Neutrophil (primary cell): ENCODE results near the gene PID1.

Source experiments
- H3K27ac ChIP-seq: fragments of 200-600 bp; sonication (generic); 2 replicates; pipeline ENCODE4 v1.5.1; 2016; ENCODE audit warnings: mild to moderate bottlenecking, moderate library complexity
- H3K27me3 ChIP-seq: fragments of 200-600 bp; sonication (generic); 2 replicates; pipeline ENCODE4 v1.6.0; 2016; ENCODE audit warnings: mild to moderate bottlenecking
- H3K36me3 ChIP-seq: fragments of 200-600 bp; sonication (generic); 2 replicates; pipeline ENCODE4 v1.5.1; 2017
- H3K4me1 ChIP-seq, 2 experiments: fragments of 200-600 bp in 1 of 2; sonication (generic) in 1 of 2; 1 replicate in 1 of 2; 2 replicates in 1 of 2; pipeline versions ENCODE4 v1.5.1 to v1.6.1; 2013 to 2016; ENCODE audit warnings: low read depth in 1 of 2, low read length in 1 of 2, mild to moderate bottlenecking in 1 of 2, moderate library complexity in 1 of 2; ENCODE audit not compliant: control insufficient read depth in 1 of 2, insufficient read depth in 1 of 2
- H3K4me3 ChIP-seq, 2 experiments: fragments of 200-600 bp in 1 of 2; sonication (generic) in 1 of 2; 1 replicate in 1 of 2; 2 replicates in 1 of 2; pipeline ENCODE4 v1.5.1; 2013 to 2016; ENCODE audit warnings: low read depth in 1 of 2, low read length in 1 of 2, mild to moderate bottlenecking in 1 of 2, moderate library complexity in 1 of 2
- H3K9me3 ChIP-seq: fragments of 200-600 bp; sonication (generic); 2 replicates; pipeline ENCODE4 v1.5.1; 2016
- CTCF ChIP-seq: fragments of 200-600 bp; sonication (generic); IDR thresholded peaks from 2 replicates; pipeline ENCODE4 v1.5.1; 2016; ENCODE audit warnings: antibody characterized with exemption

The PID1 gene

GRCh38 chr2:229107601-229108000 lies 163.5 kb downstream of the PID1 start:
- Histone ChIP-seq H3K4me1 (no peaks in the 10 kb centered on the region), H3K27ac (no peak overlapping the region), H3K36me3 (no peaks in the 10 kb centered on the region), H3K9me3 (no peaks in the 10 kb centered on the region), H3K4me3 (no peak overlapping the region), H3K27me3 (no peaks in the 10 kb centered on the region)
- TF ChIP-seq CTCF = no peak

- Histone ChIP-seq H3K36me3 (no peaks in the 10 kb centered on the region), H3K27ac (no peak overlapping the region), H3K4me1 (no peaks in the 10 kb centered on the region)
These were observed 166.1 kb downstream of the PID1 start for GRCh38 chr2:229104974-229105387.

GRCh38 chr2:229104025-229104424 lies 167.1 kb downstream of the PID1 start:
- no peak for TF ChIP-seq CTCF
- Histone ChIP-seq H3K4me3 (no peak overlapping the region), H3K27ac (no peak overlapping the region), H3K36me3 (no peaks in the 10 kb centered on the region), H3K9me3 (no peaks in the 10 kb centered on the region), H3K4me1 (no peaks in the 10 kb centered on the region), H3K27me3 (no peaks in the 10 kb centered on the region)

More at GRCh38 chr2:229104974-229105387, 166.1 kb downstream of the PID1 start:
- no peaks in the 10 kb centered on the region for H3K27me3 ChIP-seq
- no peak for TF ChIP-seq CTCF
- H3K4me3 ChIP-seq = no peak overlapping the region
- H3K9me3 ChIP-seq = no peaks in the 10 kb centered on the region

- Histone ChIP-seq H3K4me3 (no peak overlapping the region), H3K9me3 (no peaks in the 10 kb centered on the region), H3K4me1 (no peaks in the 10 kb centered on the region), H3K27ac (no peak overlapping the region), H3K36me3 (no peaks in the 10 kb centered on the region), H3K27me3 (no peaks in the 10 kb centered on the region)
- TF ChIP-seq CTCF = no peak
These were observed 169.8 kb downstream of the PID1 start for GRCh38 chr2:229101314-229101713.

- H3K36me3 ChIP-seq = no peaks in the 10 kb centered on the region
- H3K27me3 ChIP-seq = no peaks in the 10 kb centered on the region
- TF ChIP-seq CTCF = no peak
- H3K27ac ChIP-seq = no peak overlapping the region
- H3K4me1 ChIP-seq = no peaks in the 10 kb centered on the region
- H3K4me3 ChIP-seq = no peak overlapping the region
- no peaks in the 10 kb centered on the region for H3K9me3 ChIP-seq
These were observed 171.9 kb downstream of the PID1 start for GRCh38 chr2:229099231-229099630.

GRCh38 chr2:229098801-229099200 lies 172.3 kb downstream of the PID1 start:
- Histone ChIP-seq H3K4me3 (no peak overlapping the region), H3K9me3 (no peaks in the 10 kb centered on the region), H3K27ac (no peak overlapping the region), H3K36me3 (no peaks in the 10 kb centered on the region), H3K4me1 (no peaks in the 10 kb centered on the region), H3K27me3 (no peaks in the 10 kb centered on the region)
- TF ChIP-seq CTCF = no peak
